GM12878 (cell line): Measurements from ENCODE around the gene MUC16. TPM values are rescaled to one million over a fixed set of nuclear protein-coding genes. Genes with fewer than 3 reads are reported as not detected.

ENCODE experiments used
- ATAC-seq: fragments of 200-7000 bp; cut with Tn5 transposase; 3 replicates; pipeline ENCODE4 v1.9.1; 2020; ENCODE audit warnings: mild to moderate bottlenecking, moderate library complexity
- BruUV-seq: library from RNA; stranded (reverse); fragments of 400-500 nt; replicated peaks from 2 replicates; lab custom pipeline; 2021; lab: Mats Ljungman, UMichigan
- CTCF ChIA-PET: fragments of 300-600 bp; sonication (Branson Sonifier 250); formaldehyde crosslinking; extraction: SDS; loops from one replicate; lab custom pipeline; 2021; ENCODE audit warnings: inconsistent platforms; lab: Yijun Ruan, JAX
- POLR2A ChIA-PET: fragments of 350-600 bp; formaldehyde crosslinking; extraction: SDS; loops from one replicate; lab custom pipeline; 2021; ENCODE audit warnings: inconsistent platforms; lab: Charles Lee
- RAD21 ChIA-PET: fragments of 300-600 bp; sonication (Branson Sonifier 250); formaldehyde crosslinking; loops from one replicate; lab custom pipeline; 2023; ENCODE audit warnings: antibody characterized with exemption; ENCODE audit not compliant: unreplicated experiment; lab: Charles Lee
- SMC1A ChIA-PET: fragments of 300-600 bp; sonication (Branson Sonifier 250); formaldehyde crosslinking; loops from one replicate; lab custom pipeline; 2023; ENCODE audit not compliant: unreplicated experiment, uncharacterized antibody; lab: Charles Lee
- DNase-seq: peaks from one replicate; pipeline ENCODE4 v3.0.0-alpha.2; 2011; ENCODE audit warnings: low read depth, low spot score
- FAIRE-seq: peaks from 3 replicates; lab custom pipeline; 2011; peaks lifted over from hg19 to GRCh38; lab: Jason Lieb, UNC
- H2AFZ ChIP-seq: 2 replicates; pipeline ENCODE4 v1.6.0; 2011; ENCODE audit warnings: low read depth, low read length, control low read depth; ENCODE audit not compliant: control insufficient read depth
- H3K27ac ChIP-seq: 2 replicates; pipeline ENCODE4 v1.5.1; 2011; ENCODE audit warnings: control low read depth; ENCODE audit not compliant: control insufficient read depth, insufficient read depth
- H3K27me3 ChIP-seq, 2 experiments: replicated peaks in 1 of 2; 2 replicates each; pipeline versions ENCODE4 v1.6.0 to v1.6.1; 2011; ENCODE audit warnings: low read length in 1 of 2; ENCODE audit not compliant: control insufficient read depth in 2 of 2, insufficient read depth in 2 of 2
- H3K36me3 ChIP-seq, 2 experiments: 2 replicates each; pipeline ENCODE4 v1.5.1; 2011; ENCODE audit warnings: low read length in 1 of 2; ENCODE audit not compliant: control insufficient read depth in 2 of 2, insufficient read depth in 2 of 2
- H3K4me1 ChIP-seq: 2 replicates; pipeline ENCODE4 v1.6.1; 2011; ENCODE audit warnings: mild to moderate bottlenecking, low read length, moderate library complexity, mixed read lengths; ENCODE audit not compliant: control insufficient read depth, insufficient read depth
- H3K4me2 ChIP-seq: 2 replicates; pipeline ENCODE4 v1.6.0; 2011; ENCODE audit warnings: control low read depth; ENCODE audit not compliant: control insufficient read depth, insufficient read depth
- H3K4me3 ChIP-seq: fragments of 200-600 bp; sonication (generic); 2 replicates; pipeline ENCODE4 v1.5.1; 2016
- H3K79me2 ChIP-seq: 2 replicates; pipeline ENCODE4 v1.6.0; 2011; ENCODE audit warnings: low read length; ENCODE audit not compliant: control insufficient read depth, insufficient read depth
- H3K9ac ChIP-seq: 2 replicates; pipeline ENCODE4 v1.8.0; 2011; ENCODE audit warnings: low read length, control low read depth, mixed read lengths; ENCODE audit not compliant: control insufficient read depth, insufficient read depth
- H3K9me3 ChIP-seq: replicated peaks from 3 replicates; pipeline ENCODE4 v1.5.1; 2011; ENCODE audit warnings: mild to moderate bottlenecking, low read length; ENCODE audit not compliant: control insufficient read depth, insufficient read depth
- H4K20me1 ChIP-seq: 2 replicates; pipeline ENCODE4 v1.6.0; 2011; ENCODE audit not compliant: control insufficient read depth, insufficient read depth
- CHD4 ChIP-seq: fragments of 200-600 bp; sonication (generic); IDR thresholded peaks from 2 replicates; pipeline ENCODE4 v1.6.1; 2016; ENCODE audit warnings: mild to moderate bottlenecking
- EGR1 ChIP-seq, 2 experiments: IDR thresholded peaks; 1 replicate in 1 of 2; 2 replicates in 1 of 2; pipeline ENCODE4 v1.6.1; 2011 to 2012; ENCODE audit warnings: low read depth in 2 of 2, low read length in 2 of 2, borderline replicate concordance in 1 of 2, mild to moderate bottlenecking in 1 of 2, moderate library complexity in 1 of 2
- FOXK2 ChIP-seq: fragments of 450-650 bp; IDR thresholded peaks from 2 replicates; pipeline ENCODE4 v1.6.1; 2017; ENCODE audit warnings: mild to moderate bottlenecking, moderate library complexity
- HDGF ChIP-seq: fragments of 450-650 bp; IDR thresholded peaks from 2 replicates; pipeline ENCODE4 v1.6.1; 2016; ENCODE audit warnings: antibody characterized with exemption
- MLLT1 ChIP-seq: fragments of 450-650 bp; IDR thresholded peaks from 2 replicates; pipeline ENCODE4 v1.6.1; 2016; ENCODE audit warnings: mild to moderate bottlenecking
- NBN ChIP-seq: fragments of 450-650 bp; IDR thresholded peaks from 2 replicates; pipeline ENCODE4 v1.6.1; 2016
- PKNOX1 ChIP-seq: fragments of 450-650 bp; IDR thresholded peaks from 2 replicates; pipeline ENCODE4 v1.6.1; 2016; ENCODE audit warnings: mild to moderate bottlenecking
- SREBF2 ChIP-seq: IDR thresholded peaks from 2 replicates; pipeline ENCODE4 v1.6.1; 2012; ENCODE audit warnings: mild to moderate bottlenecking, low read length
- STAT1 ChIP-seq: fragments of 450-650 bp; conservative IDR thresholded peaks from 2 replicates; pipeline ENCODE4 v1.6.1; 2014; ENCODE audit warnings: antibody characterized with exemption, mild to moderate bottlenecking
- TBL1XR1 ChIP-seq: IDR thresholded peaks from 2 replicates; pipeline ENCODE4 v1.6.1; 2012; ENCODE audit warnings: low read depth, low read length, improper control_type of control experiment
- WRNIP1 ChIP-seq: IDR thresholded peaks from 2 replicates; pipeline ENCODE4 v1.6.1; 2011; ENCODE audit warnings: low read depth, low read length, improper control_type of control experiment, borderline replicate concordance
- ZBTB11 ChIP-seq: fragments of 450-650 bp; formaldehyde crosslinking; IDR thresholded peaks from 2 replicates; pipeline ENCODE4 v1.5.0; 2022; ENCODE audit warnings: mild to moderate bottlenecking, missing genetic modification characterization
- ZNF207 ChIP-seq: fragments of 450-650 bp; IDR thresholded peaks from 2 replicates; pipeline ENCODE4 v1.6.1; 2014; ENCODE audit warnings: antibody characterized with exemption, mild to moderate bottlenecking, borderline replicate concordance
- WGBS: methylation state at CpG from one replicate; pipeline ENCODE4 v1.1.6; 2016; ENCODE audit warnings: low lambda C conversion rate; ENCODE audit not compliant: insufficient replicate concordance, insufficient coverage; ENCODE audit errors: missing lambda C conversion rate; 5-methylcytosine and 5-hydroxymethylcytosine counted together
- in situ Hi-C: fragments of 300-500 bp; cut with MboI; formaldehyde crosslinking; loops from 9 replicates; pipeline ENCODE4 v1.14.3; 2018; ENCODE audit warnings: mixed read lengths
- intact Hi-C: fragments of 100-400 bp; cut with micrococcal nuclease; formaldehyde crosslinking; loops from one replicate; pipeline ENCODE4 v1.14.2; 2022; ENCODE audit not compliant: unreplicated experiment
- polyA plus RNA-seq, 11 experiments: library from polyadenylated mRNA; depleted of rRNA in 4 of 11; unstranded in 6 of 11; stranded (reverse) in 5 of 11; fragments of >200 nt; fragmentation: Nextera tagmentation in 4 of 11; fragmentation: Illumina TruSeq in 1 of 11; extraction: Ambion mirVana in 4 of 11; extraction: Trizol in 1 of 11; gene quantifications; 1 replicate in 1 of 11; 2 replicates in 10 of 11; pipeline versions ENCODE4 v1.2.1 to v1.2.3, GENCODE V29; 2011 to 2016; ENCODE audit warnings: inconsistent platforms in 2 of 11, missing spikeins in 2 of 11, low read depth in 1 of 11
- total RNA-seq, 4 experiments: library from RNA; depleted of rRNA in 3 of 4; stranded (reverse); fragments of >200 nt in 3 of 4; fragmentation: Illumina TruSeq in 1 of 4; extraction: Trizol in 1 of 4; gene quantifications; 2 replicates each; pipeline versions ENCODE4 v1.2.1 to v1.2.3, GENCODE V29; 2013 to 2021

Gene MUC16
- total and polyA plus RNA-seq, 10 of the 15 experiments (the other 5 are each of a cell fraction or from before 2014, with no cell fraction given): under 0.01 TPM; not detected in 8

- Histone ChIP-seq H3K4me1 (no peaks in the 10 kb centered on the region), H3K4me3 (no peak overlapping the region), H3K4me2 (no peak overlapping the region), H3K9me3 (no peaks in the 10 kb centered on the region; the same call in 2 of the 3 replicates), H3K27me3 (no peaks in the 10 kb centered on the region), H3K79me2 (no peaks in the 10 kb centered on the region), H3K36me3 (no peaks in the 10 kb centered on the region), H3K27ac (no peak overlapping the region), H2AFZ (no peak overlapping the region), H3K9ac (no peak overlapping the region), H4K20me1 (no peaks in the 10 kb centered on the region)
- no peak for TF ChIP-seq EGR1 (IDR thresholded peaks at IDR 0.05; ENCODE audit: borderline replicate concordance in 1 of 2, low read depth in 2 of 2, low read length in 2 of 2)
- no peak for TF ChIP-seq HDGF
- TF ChIP-seq NBN: no peak
- no peak for TF ChIP-seq SREBF2
- no peak for TF ChIP-seq CHD4
- ATAC-seq (no peak), FAIRE-seq (no peak), DNase-seq (no peak)
- SMC1A ChIA-PET: interaction anchor here (0.6 kb wide), 1 partner anchor 124 kb away, joined by 3 read pairs; no protein-coding TSS in a partner anchor
- WGBS: 60% methylated on average over 8 of the region's 8 CpGs
- in situ Hi-C loops: no loop called here
- intact Hi-C loops: no loop called here
- no TSS peak for BruUV-seq
- CTCF ChIA-PET: no interaction called here
- POLR2A ChIA-PET: no interaction called here
- RAD21 ChIA-PET: no interaction called here
Measured at GRCh38 chr19:9041023-9041422, 30.8 kb upstream of the MUC16 start.

GRCh38 chr19:9040131-9040530, 29.9 kb upstream of the MUC16 start:
- ChIA-PET RAD21 (no interaction called here), CTCF (no interaction called here)

More at GRCh38 chr19:9040131-9040530, 29.9 kb upstream of the MUC16 start:
- in situ Hi-C loops: no loop called here
- Histone ChIP-seq H3K36me3 (no peaks in the 10 kb centered on the region), H2AFZ (no peak overlapping the region), H3K79me2 (no peaks in the 10 kb centered on the region), H3K27ac (no peak overlapping the region), H3K27me3 (no peaks in the 10 kb centered on the region), H3K4me1 (no peaks in the 10 kb centered on the region), H3K4me2 (no peak overlapping the region), H3K9me3 (no peaks in the 10 kb centered on the region; the same call in 2 of the 3 replicates), H4K20me1 (no peaks in the 10 kb centered on the region), H3K9ac (no peak overlapping the region), H3K4me3 (no peak overlapping the region)
- no peak for FAIRE-seq
- TF ChIP-seq STAT1 (no peak), MLLT1 (no peak), FOXK2 (no peak), ZNF207 (no peak), TBL1XR1 (no peak), WRNIP1 (no peak), ZBTB11 (CRISPR knock-in tag) (no peak), PKNOX1 (no peak)
- BruUV-seq: no TSS peak
- ATAC-seq: no peak
- intact Hi-C loops: no loop called here
- SMC1A ChIA-PET: no interaction called here
- POLR2A ChIA-PET: no interaction called here
- no peak for DNase-seq
- WGBS: 13% methylated on average over 8 of the region's 9 CpGs
